HepG2 (cell line): ENCODE results near the gene P2RY11. TPM values are rescaled to one million over a fixed set of nuclear protein-coding genes. Genes with fewer than 3 reads are reported as not detected.
A peak's percentile ranks its signal among the peaks of the same experiment; 100 is the strongest.

ENCODE experiments used
- ARID3A ChIP-seq: IDR thresholded peaks from 2 replicates; pipeline ENCODE4 v1.6.1; 2012; ENCODE audit warnings: low read depth, low read length, improper control_type of control experiment
- ASH2L ChIP-seq: fragments of 300-600, 200-600 bp; sonication (generic); IDR thresholded peaks from 2 replicates; pipeline ENCODE4 v1.7.0; 2017; ENCODE audit warnings: low read depth, mild to moderate bottlenecking, moderate library complexity, mixed read lengths, low read length; ENCODE audit not compliant: insufficient read length
- ATF7 ChIP-seq, 2 experiments: fragments of 450-650 bp in 1 of 2; sonication (generic) in 1 of 2; formaldehyde crosslinking in 1 of 2; IDR thresholded peaks; 2 replicates each; pipeline versions ENCODE4 v1.4.0 to v1.6.1; 2016 to 2020; ENCODE audit warnings: antibody characterized with exemption in 1 of 2, mild to moderate bottlenecking in 1 of 2, missing genetic modification reagents in 1 of 2
- BRCA1 ChIP-seq: sonication (generic); formaldehyde crosslinking; IDR thresholded peaks from 2 replicates; pipeline ENCODE4 v1.4.0; 2020; ENCODE audit warnings: missing genetic modification reagents
- CBX1 ChIP-seq: IDR thresholded peaks from one replicate; pipeline ENCODE4 v1.6.1; 2016; ENCODE audit warnings: antibody characterized with exemption, low read depth
- ELK4 ChIP-seq: sonication (generic); formaldehyde crosslinking; IDR thresholded peaks from 2 replicates; pipeline ENCODE4 v1.9.0; 2021; ENCODE audit warnings: missing genetic modification reagents, borderline replicate concordance
- JUND ChIP-seq: sonication (generic); formaldehyde crosslinking; IDR thresholded peaks from 2 replicates; pipeline ENCODE4 v1.8.0; 2022; ENCODE audit warnings: mild to moderate bottlenecking, missing genetic modification reagents
- NR2F2 ChIP-seq: IDR thresholded peaks from 2 replicates; pipeline ENCODE4 v1.6.1; 2012; ENCODE audit warnings: low read depth, inconsistent platforms, borderline replicate concordance
- PHF5A ChIP-seq: IDR thresholded peaks from one replicate; pipeline ENCODE4 v1.6.1; 2018; ENCODE audit warnings: low read depth, missing genetic modification reagents; ENCODE audit not compliant: unreplicated experiment
- ZBTB43 ChIP-seq: sonication (generic); formaldehyde crosslinking; conservative IDR thresholded peaks from 2 replicates; pipeline ENCODE4 v1.4.0; 2020; ENCODE audit warnings: missing genetic modification reagents
- ZEB1 ChIP-seq: IDR thresholded peaks from 2 replicates; pipeline ENCODE4 v1.6.1; 2012; ENCODE audit warnings: mild to moderate bottlenecking, low read depth, inconsistent platforms; ENCODE audit not compliant: insufficient replicate concordance
- ZGPAT ChIP-seq: IDR thresholded peaks from 2 replicates; pipeline ENCODE4 v1.6.1; 2016; ENCODE audit warnings: mild to moderate bottlenecking
- ZHX2 ChIP-seq, 2 experiments: sonication (generic) in 1 of 2; formaldehyde crosslinking in 1 of 2; IDR thresholded peaks; 2 replicates each; pipeline versions ENCODE4 v1.6.1 to v1.9.0; 2014 to 2022; ENCODE audit warnings: antibody characterized with exemption in 1 of 2, borderline replicate concordance in 1 of 2, inconsistent platforms in 1 of 2, low read depth in 1 of 2, missing genetic modification reagents in 1 of 2
- ZNF10 ChIP-seq: sonication (generic); formaldehyde crosslinking; IDR thresholded peaks from 2 replicates; pipeline ENCODE4 v1.4.0; 2020; ENCODE audit warnings: mild to moderate bottlenecking, low read depth, missing genetic modification reagents, borderline replicate concordance
- ZNF446 ChIP-seq: sonication (generic); formaldehyde crosslinking; IDR thresholded peaks from 2 replicates; pipeline ENCODE4 v1.5.0; 2020; ENCODE audit warnings: mild to moderate bottlenecking, missing genetic modification reagents
- ZNF883 ChIP-seq: sonication (generic); formaldehyde crosslinking; IDR thresholded peaks from 2 replicates; pipeline ENCODE4 v1.5.1; 2020; ENCODE audit warnings: mild to moderate bottlenecking, missing genetic modification reagents; ENCODE audit errors: not compliant biosample characterization
- polyA plus RNA-seq, 8 experiments: library from polyadenylated mRNA; depleted of rRNA in 3 of 8; stranded (reverse) in 7 of 8; unstranded in 1 of 8; fragments of >200 nt; fragmentation: Illumina TruSeq in 4 of 8; extraction: Trizol in 4 of 8; gene quantifications; 2 replicates each; pipeline versions ENCODE4 v1.2.1 to v1.2.3, GENCODE V29; 2011 to 2016; ENCODE audit warnings: low read depth in 4 of 8, missing spikeins in 1 of 8, mixed read lengths in 1 of 8; ENCODE audit not compliant: insufficient read depth in 1 of 8
- total RNA-seq, 5 experiments: library from RNA; depleted of rRNA; stranded (reverse); fragments of >200 nt; fragmentation: Illumina TruSeq; extraction: Trizol; gene quantifications; 2 replicates each; pipeline ENCODE4 v1.2.3, GENCODE V29; 2016; ENCODE audit warnings: low read depth in 1 of 5

Gene P2RY11
- total and polyA plus RNA-seq, 2 of the 13 experiments (the other 11 are each of a cell fraction or from before 2014, with no cell fraction given) = 4.0 to 7.8 TPM

GRCh38 chr19:10112895-10113591 is 1.6 kb downstream of the P2RY11 start (continued):
- TF ChIP-seq ARID3A (no peak), JUND (CRISPR knock-in tag) (no peak), ZNF10 (no peak), ZHX2 (IDR thresholded peaks at IDR 0.05; ENCODE audit: low read depth) (no peak), ZHX2 (CRISPR knock-in tag; IDR thresholded peaks at IDR 0.05; ENCODE audit: borderline replicate concordance) (no peak), ZGPAT (CRISPR knock-in tag) (peak; percentile 29; the same call in 1 of the 2 replicates), ZNF883 (CRISPR knock-in tag) (no peak), ZNF446 (CRISPR knock-in tag) (no peak), ZBTB43 (CRISPR knock-in tag) (no peak), ASH2L (peak; percentile 19), NR2F2 (no peak), ATF7 (IDR thresholded peaks at IDR 0.05) (no peak), ATF7 (CRISPR knock-in tag; IDR thresholded peaks at IDR 0.05) (no peak), PHF5A (CRISPR knock-in tag) (peak; percentile 23), ELK4 (no peak), CBX1 (peak; percentile 22), BRCA1 (CRISPR knock-in tag) (no peak), ZEB1 (no peak)
